Upper lobe of left lung (tissue), 6 donors: ENCODE measurements around the gene PLCB1. TPM values are rescaled to one million over a fixed set of nuclear protein-coding genes. Genes with fewer than 3 reads are reported as not detected.

Experiments
- ATAC-seq, 2 donors: fragments of 200-7000 bp; cut with Tn5 transposase; one replicate each; pipeline ENCODE4 v1.9.1; 2022; ENCODE audit warnings: mild to moderate bottlenecking in 2 of 2, moderate library complexity in 2 of 2; ENCODE audit not compliant: low FRiP score in 2 of 2
- DNase-seq, 2 donors: peaks; one replicate each; pipeline ENCODE4 v3.0.0-alpha.2; 2019 to 2020
- H3K27ac ChIP-seq, 4 donors: fragments of 200-600 bp; sonication (generic); one replicate each; pipeline ENCODE4 v1.5.1; 2016 to 2019
- H3K27me3 ChIP-seq, 4 donors: fragments of 200-600 bp; sonication (generic); one replicate each; pipeline ENCODE4 v1.5.1; 2017 to 2019
- H3K36me3 ChIP-seq, 4 donors: fragments of 200-600 bp; sonication (generic); one replicate each; pipeline ENCODE4 v1.5.1; 2016 to 2019
- H3K4me1 ChIP-seq, 4 donors: fragments of 200-600 bp; sonication (generic); one replicate each; pipeline ENCODE4 v1.5.1; 2018 to 2019
- H3K4me3 ChIP-seq, 4 donors: fragments of 200-600 bp; sonication (generic); one replicate each; pipeline ENCODE4 v1.5.1; 2017 to 2019; ENCODE audit warnings: mild to moderate bottlenecking in 2 of 4, moderate library complexity in 1 of 4
- H3K9me3 ChIP-seq, 4 donors: fragments of 200-600 bp; sonication (generic); one replicate each; pipeline ENCODE4 v1.5.1; 2018 to 2019
- CTCF ChIP-seq, 6 experiments: fragments of 450-650 bp in 4 of 6; fragments of 200-600 bp in 2 of 6; sonication (generic) in 2 of 6; IDR thresholded peaks; one replicate each; pipeline ENCODE4 v1.5.1; 2016 to 2019; ENCODE audit warnings: antibody characterized with exemption in 6 of 6
- EP300 ChIP-seq, 4 donors: sonication (generic); formaldehyde crosslinking; IDR thresholded peaks; one replicate each; pipeline ENCODE4 v1.5.1; 2017; ENCODE audit warnings: antibody characterized with exemption in 4 of 4, control low read depth in 2 of 4
- POLR2A ChIP-seq, 4 donors: fragments of 450-650 bp; IDR thresholded peaks; one replicate each; pipeline ENCODE4 v1.5.1; 2016 to 2017; ENCODE audit warnings: antibody characterized with exemption in 4 of 4, mild to moderate bottlenecking in 2 of 4
- POLR2AphosphoS5 ChIP-seq, 2 donors: sonication (generic); formaldehyde crosslinking; IDR thresholded peaks; one replicate each; pipeline ENCODE4 v1.5.1; 2017; ENCODE audit warnings: antibody characterized with exemption in 2 of 2
- WGBS, 2 donors: methylation state at CpG; one replicate each; pipeline ENCODE4 v1.1.5; 2017 to 2018; 5-methylcytosine and 5-hydroxymethylcytosine counted together
- total RNA-seq, 6 donors: library from RNA; depleted of rRNA in 4 of 6; stranded (reverse); fragments of >200 nt in 4 of 6; gene quantifications; one replicate each; pipeline versions ENCODE4 v1.1.0 to v1.2.1, GENCODE V29; 2016 to 2021
- donor health status: DM: no; HTN: no; CAD: no; lungs with moderate emphysema.
- donor health status: DM: no; HTN: yes; CAD: no; lungs with severe emphysema.

Gene PLCB1
- total RNA-seq, 6 donors from 2014 or later, result 4.8 to 26.2 (median 10.7) TPM

GRCh38 chr20:8700756-8701155 is 568.7 kb downstream of the PLCB1 start:
- H3K4me3 ChIP-seq, result no peak overlapping the region
- ATAC-seq, result no peak

GRCh38 chr20:8706961-8707700 is 575.1 kb downstream of the PLCB1 start:
- 93 to 95% methylated on average over 5 of the region's 5 CpGs for WGBS, 2 donors
- Histone ChIP-seq H3K9me3 (no peaks in the 10 kb centered on the region), H3K27me3 (no peaks in the 10 kb centered on the region), H3K36me3 (no peaks in the 10 kb centered on the region), H3K4me3 (no peak overlapping the region), H3K27ac (no peak overlapping the region), H3K4me1 (no peaks in the 10 kb centered on the region)
- TF ChIP-seq POLR2A (IDR thresholded peaks at IDR 0.05) (no peak), POLR2AphosphoS5 (IDR thresholded peaks at IDR 0.05) (no peak), CTCF (IDR thresholded peaks at IDR 0.05) (no peak), EP300 (IDR thresholded peaks at IDR 0.05) (no peak)
- ATAC-seq (no peak), DNase-seq (no peak)

More at GRCh38 chr20:8700756-8701155, 568.7 kb downstream of the PLCB1 start:
- no peak for TF ChIP-seq POLR2A (IDR thresholded peaks at IDR 0.05)
- TF ChIP-seq POLR2AphosphoS5 (IDR thresholded peaks at IDR 0.05), result no peak
- TF ChIP-seq EP300 (IDR thresholded peaks at IDR 0.05), result no peak
- no peak for TF ChIP-seq CTCF (IDR thresholded peaks at IDR 0.05)
- H3K9me3 ChIP-seq, result no peaks in the 10 kb centered on the region
- no peaks in the 10 kb centered on the region for H3K27me3 ChIP-seq
- no peak overlapping the region for H3K27ac ChIP-seq
- no peaks in the 10 kb centered on the region for H3K36me3 ChIP-seq
- no peak for DNase-seq
- 81 to 91% methylated on average over 2 of the region's 2 CpGs for WGBS, 2 donors
- H3K4me1 ChIP-seq, result no peaks in the 10 kb centered on the region

DNA sequence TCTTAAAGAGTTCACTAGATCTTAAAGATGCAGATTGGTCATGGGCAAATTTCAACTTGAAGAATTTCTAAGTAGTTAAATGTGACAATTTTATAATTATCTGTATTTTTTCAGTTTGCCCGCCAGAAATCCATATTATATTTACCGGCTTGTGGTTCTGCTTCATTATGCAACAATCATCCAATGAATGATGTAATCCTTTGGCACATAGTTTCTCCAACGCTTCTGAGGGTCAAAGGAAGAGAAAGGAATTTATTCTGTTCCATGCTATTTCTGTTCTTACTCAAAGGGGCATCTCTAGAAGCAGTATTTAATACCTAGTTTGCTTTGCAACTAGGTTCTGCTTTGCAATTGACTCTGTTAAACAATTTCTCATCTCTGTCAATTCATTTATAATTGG is 577.6 kb downstream of the PLCB1 start:
- Histone ChIP-seq H3K9me3 (no peaks in the 10 kb centered on the region), H3K27ac (no peak overlapping the region), H3K27me3 (no peaks in the 10 kb centered on the region), H3K4me3 (no peak overlapping the region), H3K36me3 (no peaks in the 10 kb centered on the region), H3K4me1 (no peaks in the 10 kb centered on the region)
- no peak for ATAC-seq
- no peak for TF ChIP-seq POLR2AphosphoS5 (IDR thresholded peaks at IDR 0.05)
- no peak for TF ChIP-seq CTCF (IDR thresholded peaks at IDR 0.05)
- TF ChIP-seq EP300 (IDR thresholded peaks at IDR 0.05), result no peak
- no peak for TF ChIP-seq POLR2A (IDR thresholded peaks at IDR 0.05)
- no peak for DNase-seq
- WGBS, 2 donors, result 53 to 64% methylated on average over 3 of the region's 3 CpGs

DNA sequence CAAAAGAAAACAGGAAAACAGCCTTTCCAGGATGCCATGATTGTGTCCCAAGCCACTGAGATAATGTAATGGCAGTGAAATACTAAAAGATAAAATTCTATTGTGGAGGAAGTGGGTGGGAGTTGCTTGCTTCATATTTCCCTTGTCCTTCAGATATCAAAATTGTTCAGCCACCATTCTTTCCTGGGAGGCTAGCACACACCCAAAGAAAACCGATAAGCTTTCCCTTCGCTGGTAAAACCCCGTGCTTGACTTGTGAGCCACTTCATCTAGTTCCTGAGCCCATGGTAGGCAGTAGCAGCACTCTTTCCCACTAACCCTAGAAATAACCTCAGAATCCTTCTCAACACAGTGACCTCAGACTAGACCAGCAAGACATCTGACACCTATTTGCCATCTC is 579.4 kb downstream of the PLCB1 start:
- Histone ChIP-seq H3K9me3 (no peaks in the 10 kb centered on the region), H3K27me3 (no peaks in the 10 kb centered on the region), H3K36me3 (no peaks in the 10 kb centered on the region), H3K4me3 (no peak overlapping the region), H3K27ac (no peak overlapping the region), H3K4me1 (no peaks in the 10 kb centered on the region)
- whole genome bisulfite sequencing, 2 donors, result 63 to 84% methylated on average over 3 of the region's 3 CpGs
- ATAC-seq, result no peak
- DNase-seq, result no peak
- TF ChIP-seq CTCF (IDR thresholded peaks at IDR 0.05), result no peak
- no peak for TF ChIP-seq POLR2A (IDR thresholded peaks at IDR 0.05)
- no peak for TF ChIP-seq POLR2AphosphoS5 (IDR thresholded peaks at IDR 0.05)
- no peak for TF ChIP-seq EP300 (IDR thresholded peaks at IDR 0.05)

- Histone ChIP-seq H3K4me1 (no peaks in the 10 kb centered on the region), H3K27ac (no peak overlapping the region), H3K9me3 (no peaks in the 10 kb centered on the region), H3K36me3 (no peaks in the 10 kb centered on the region), H3K4me3 (no peak overlapping the region), H3K27me3 (no peaks in the 10 kb centered on the region)
- 52 to 77% methylated on average over 2 to 3 of the region's 3 CpGs for WGBS, 2 donors
- ATAC-seq (no peak), DNase-seq (no peak)
- TF ChIP-seq EP300 (IDR thresholded peaks at IDR 0.05) (no peak), POLR2AphosphoS5 (IDR thresholded peaks at IDR 0.05) (no peak), CTCF (IDR thresholded peaks at IDR 0.05) (no peak), POLR2A (IDR thresholded peaks at IDR 0.05) (no peak)
Measured at GRCh38 chr20:8714206-8714605, 582.1 kb downstream of the PLCB1 start.
